ENCODE data around the gene IL1RN.
A peak's percentile ranks its signal among the peaks of the same experiment; 100 is the strongest.

Gene IL1RN

GRCh38 chr2:113162869-113163268 lies 35.5 kb downstream of the IL1RN start:
- Histone ChIP-seq H3K27ac (no peak overlapping the region), H3K4me3 (ENCODE audit: low read depth, low read length) (no peak overlapping the region), H3K36me3 (no peaks in the 10 kb centered on the region), H3K9me3 (ENCODE audit: severe bottlenecking) (no peaks in the 10 kb centered on the region), H3K27me3 (ENCODE audit: insufficient read depth, low read depth, severe bottlenecking) (no peaks in the 10 kb centered on the region)
- no peak for DNase-seq
- TF ChIP-seq CTCF (IDR thresholded peaks at IDR 0.05; ENCODE audit: low read depth, low read length) = no peak

GRCh38 chr2:113164215-113164929 lies 37.0 kb downstream of the IL1RN start:
- no peak for TF ChIP-seq CTCF (IDR thresholded peaks at IDR 0.05; ENCODE audit: low read depth, low read length)
- Histone ChIP-seq H3K27me3 (ENCODE audit: insufficient read depth, low read depth, severe bottlenecking) (no peaks in the 10 kb centered on the region), H3K9me3 (ENCODE audit: severe bottlenecking) (no peaks in the 10 kb centered on the region), H3K36me3 (no peaks in the 10 kb centered on the region), H3K27ac (no peak overlapping the region), H3K4me3 (ENCODE audit: low read depth, low read length) (no peak overlapping the region)
- no peak for DNase-seq

GRCh38 chr2:113164930-113165585 lies 37.7 kb downstream of the IL1RN start:
- Histone ChIP-seq H3K9me3 (ENCODE audit: severe bottlenecking) (no peaks in the 10 kb centered on the region), H3K4me3 (ENCODE audit: low read depth, low read length) (no peak overlapping the region), H3K36me3 (no peaks in the 10 kb centered on the region), H3K27me3 (ENCODE audit: insufficient read depth, low read depth, severe bottlenecking) (no peaks in the 10 kb centered on the region), H3K27ac (no peak overlapping the region)
- no peak for TF ChIP-seq CTCF (IDR thresholded peaks at IDR 0.05; ENCODE audit: low read depth, low read length)
- peak; percentile 31 for DNase-seq

- H3K27ac ChIP-seq = no peak overlapping the region
- no peaks in the 10 kb centered on the region for H3K27me3 ChIP-seq (ENCODE audit: insufficient read depth, low read depth, severe bottlenecking)
- no peaks in the 10 kb centered on the region for H3K36me3 ChIP-seq
- no peak for DNase-seq
- H3K4me3 ChIP-seq (ENCODE audit: low read depth, low read length) = no peak overlapping the region
- no peaks in the 10 kb centered on the region for H3K9me3 ChIP-seq (ENCODE audit: severe bottlenecking)
- TF ChIP-seq CTCF (IDR thresholded peaks at IDR 0.05; ENCODE audit: low read depth, low read length) = no peak
These were observed 38.8 kb downstream of the IL1RN start for GRCh38 chr2:113166187-113166645.

GRCh38 chr2:113167115-113167932 lies 39.9 kb downstream of the IL1RN start:
- Histone ChIP-seq H3K27me3 (ENCODE audit: insufficient read depth, low read depth, severe bottlenecking) (no peaks in the 10 kb centered on the region), H3K27ac (no peak overlapping the region), H3K36me3 (no peaks in the 10 kb centered on the region), H3K4me3 (ENCODE audit: low read depth, low read length) (no peak overlapping the region), H3K9me3 (ENCODE audit: severe bottlenecking) (no peaks in the 10 kb centered on the region)
- TF ChIP-seq CTCF (IDR thresholded peaks at IDR 0.05; ENCODE audit: low read depth, low read length) = no peak
- DNase-seq = no peak
